IMR-90 (cell line): ENCODE measurements around the gene PLXNA3.

Experiments
- CEBPB ChIP-seq: IDR thresholded peaks from 2 replicates; pipeline ENCODE4 v1.6.1; 2012; ENCODE audit warnings: low read depth, low read length, improper control_type of control experiment
- CHD1 ChIP-seq: IDR thresholded peaks from 2 replicates; pipeline ENCODE4 v1.6.1; 2012; ENCODE audit warnings: low read depth, low read length, improper control_type of control experiment
- CTCF ChIP-seq: conservative IDR thresholded peaks from 2 replicates; pipeline ENCODE4 v1.5.1; 2012; ENCODE audit warnings: mild to moderate bottlenecking, low read depth, low read length, improper control_type of control experiment
- ELK1 ChIP-seq: fragments of 150-350 bp; IDR thresholded peaks from 2 replicates; pipeline ENCODE4 v1.6.1; 2016; ENCODE audit warnings: low read depth, mild to moderate bottlenecking, low read length, moderate library complexity, borderline replicate concordance
- FOS ChIP-seq: fragments of 150-350 bp; IDR thresholded peaks from 2 replicates; pipeline ENCODE4 v1.6.1; 2016; ENCODE audit warnings: low read depth, low read length
- MAFK ChIP-seq: IDR thresholded peaks from 2 replicates; pipeline ENCODE4 v1.6.1; 2012; ENCODE audit warnings: low read depth, low read length, improper control_type of control experiment
- MAZ ChIP-seq: IDR thresholded peaks from 2 replicates; pipeline ENCODE4 v1.6.1; 2012; ENCODE audit warnings: low read depth, mild to moderate bottlenecking, low read length, improper control_type of control experiment, moderate library complexity, borderline replicate concordance
- POLR2A ChIP-seq: IDR thresholded peaks from 2 replicates; pipeline ENCODE4 v1.6.1; 2012; ENCODE audit warnings: mild to moderate bottlenecking, low read depth, low read length
- RAD21 ChIP-seq: IDR thresholded peaks from 2 replicates; pipeline ENCODE4 v1.6.1; 2012; ENCODE audit warnings: low read length, improper control_type of control experiment
- RCOR1 ChIP-seq: IDR thresholded peaks from 2 replicates; pipeline ENCODE4 v1.6.1; 2012; ENCODE audit warnings: mild to moderate bottlenecking, low read length, improper control_type of control experiment; ENCODE audit not compliant: insufficient replicate concordance
- RFX5 ChIP-seq: IDR thresholded peaks from 2 replicates; pipeline ENCODE4 v1.8.0; 2012; ENCODE audit warnings: low read depth, mild to moderate bottlenecking, low read length, moderate library complexity
- SMC3 ChIP-seq: fragments of 150-350 bp; IDR thresholded peaks from 2 replicates; pipeline ENCODE4 v1.6.1; 2016; ENCODE audit warnings: low read depth, mild to moderate bottlenecking, antibody characterized with exemption, low read length, moderate library complexity
- TF ChIP-seq, protein P1 (sequence below): fragments of 150-350 bp; IDR thresholded peaks from 2 replicates; pipeline ENCODE4 v1.6.1; 2017; ENCODE audit warnings: mild to moderate bottlenecking, antibody characterized with exemption, low read length, low read depth

- TF ChIP-seq CTCF (no peak), POLR2A (no peak), RAD21 (no peak), RFX5 (no peak), CEBPB (no peak), SMC3 (no peak), CHD1 (no peak), MAZ (no peak), ELK1 (no peak), FOS (no peak), RCOR1 (no peak), MAFK (no peak)
- TF ChIP-seq, protein P1, sequence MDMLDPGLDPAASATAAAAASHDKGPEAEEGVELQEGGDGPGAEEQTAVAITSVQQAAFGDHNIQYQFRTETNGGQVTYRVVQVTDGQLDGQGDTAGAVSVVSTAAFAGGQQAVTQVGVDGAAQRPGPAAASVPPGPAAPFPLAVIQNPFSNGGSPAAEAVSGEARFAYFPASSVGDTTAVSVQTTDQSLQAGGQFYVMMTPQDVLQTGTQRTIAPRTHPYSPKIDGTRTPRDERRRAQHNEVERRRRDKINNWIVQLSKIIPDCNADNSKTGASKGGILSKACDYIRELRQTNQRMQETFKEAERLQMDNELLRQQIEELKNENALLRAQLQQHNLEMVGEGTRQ, result no peak
Measured at GRCh38 chrX:154502098-154502497, 44.0 kb downstream of the PLXNA3 start.
